Stimulated activated CD8-positive, alpha-beta memory T cell treated with anti-CD3 and anti-CD28 coated beads, Interleukin-15, amount 100 ng/mL, for 4 hours (primary cell): ENCODE results near the gene PCK1.

ENCODE experiments used
- DNase-seq, 2 donors: peaks; one replicate each; pipeline ENCODE4 v3.0.0-alpha.2; 2020; ENCODE audit warnings: low read depth in 2 of 2

PCK1 gene

DNA sequence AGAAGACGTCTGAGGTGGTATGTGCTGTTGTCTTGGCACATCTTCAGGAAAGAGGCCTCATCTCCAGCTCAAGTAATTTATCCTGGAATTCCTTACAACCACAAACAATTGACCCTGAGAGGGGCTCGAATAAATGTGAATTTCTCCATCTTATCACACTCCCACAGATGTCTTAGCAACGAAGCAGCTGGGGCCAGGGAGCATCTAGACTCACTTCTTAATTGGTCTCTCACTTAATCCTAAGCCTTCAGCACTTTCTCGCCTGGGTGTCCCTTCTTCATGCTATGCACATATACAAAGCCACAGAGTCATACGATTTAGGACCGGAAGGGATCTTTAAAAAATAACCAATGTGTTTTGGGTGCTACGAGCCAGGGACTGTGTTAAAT, 27.1 kb downstream of the PCK1 start:
- DNase-seq = no peak

DNA sequence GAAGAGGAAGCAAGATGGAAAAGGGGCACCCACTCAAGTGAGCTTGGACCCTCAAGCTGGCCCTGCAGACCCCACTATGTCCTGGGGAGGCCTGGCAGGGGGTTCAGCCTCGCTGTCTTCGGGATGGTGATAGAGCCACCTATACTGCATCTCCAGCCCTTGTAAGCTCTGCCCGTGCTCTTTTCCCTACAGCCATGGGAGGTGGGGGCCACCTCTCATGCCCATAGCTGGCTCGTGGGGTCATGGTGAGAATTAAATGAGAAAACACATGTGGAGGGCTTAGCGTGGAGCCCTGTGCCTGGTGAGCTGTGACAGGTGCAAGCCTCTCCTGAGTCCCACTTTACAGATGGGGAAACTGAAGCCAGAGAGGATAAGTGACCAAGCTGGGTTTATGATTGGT, 27.7 kb downstream of the PCK1 start:
- DNase-seq = no peak

DNA sequence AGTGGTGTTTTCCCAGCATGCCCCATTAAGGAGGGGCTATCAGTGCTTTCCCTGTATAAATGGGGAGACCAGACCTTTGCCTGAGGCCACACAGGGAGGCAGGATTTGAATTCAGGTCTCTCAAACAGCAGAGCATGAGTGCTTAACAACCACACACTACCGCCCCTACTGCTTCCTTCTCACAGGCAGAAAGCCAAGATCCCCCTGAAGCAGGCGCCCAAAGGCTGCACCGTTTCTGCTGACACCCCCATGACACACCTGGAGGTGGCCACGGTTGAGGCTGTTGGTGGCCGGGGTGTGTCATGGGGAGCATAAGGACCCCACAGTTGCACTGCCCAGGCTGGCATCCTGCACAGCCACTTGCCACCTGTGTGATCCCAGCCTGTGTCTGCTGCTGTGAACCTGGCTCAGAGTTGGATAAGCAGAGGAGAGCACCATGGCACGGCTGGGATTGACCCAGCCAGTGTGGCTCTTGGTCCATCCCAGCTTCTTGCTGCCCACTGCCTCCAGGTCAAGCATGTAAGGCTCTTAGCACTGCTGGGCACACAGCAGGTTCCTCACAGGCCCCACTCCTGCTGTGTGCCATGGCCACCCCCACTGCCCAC, 28.3 kb downstream of the PCK1 start:
- DNase-seq = no peak

DNA sequence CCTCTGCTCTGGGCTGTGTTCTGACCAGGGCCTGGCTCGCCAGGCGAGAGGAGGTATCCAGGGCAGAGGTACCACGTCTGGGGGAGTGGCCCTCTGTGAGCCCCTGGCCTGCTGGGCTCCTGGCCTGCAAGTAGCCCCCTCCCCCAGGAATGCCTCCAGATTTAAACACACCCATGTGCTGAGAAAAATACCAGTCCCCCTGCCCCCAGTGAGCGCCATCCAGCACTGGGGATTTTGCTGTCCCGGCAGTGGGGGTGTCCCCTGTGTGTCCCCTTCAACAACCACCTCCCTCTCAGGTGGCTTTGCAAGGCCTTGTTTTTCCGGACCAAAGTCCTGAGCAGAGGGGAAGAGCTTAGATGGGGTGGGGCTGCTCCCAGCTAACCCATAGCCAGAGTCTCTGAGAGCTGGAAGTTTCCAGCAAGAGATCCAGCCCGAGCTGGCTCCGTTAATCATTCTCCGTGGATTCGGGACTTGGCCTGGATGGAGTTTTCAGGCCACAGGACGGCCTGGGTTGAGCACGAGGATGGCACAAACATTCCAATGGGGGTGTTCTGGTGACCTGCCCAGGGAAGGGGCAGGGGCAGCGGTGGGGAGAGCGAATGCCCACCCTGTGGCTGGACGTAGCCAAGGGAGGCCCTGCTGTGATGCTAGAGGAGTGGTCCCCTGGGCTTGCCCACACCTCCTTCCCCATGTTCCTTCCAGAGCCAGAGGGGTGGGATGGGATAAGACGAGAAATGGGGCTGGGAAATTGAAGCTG, 29.0 kb downstream of the PCK1 start:
- DNase-seq = no peak

DNA sequence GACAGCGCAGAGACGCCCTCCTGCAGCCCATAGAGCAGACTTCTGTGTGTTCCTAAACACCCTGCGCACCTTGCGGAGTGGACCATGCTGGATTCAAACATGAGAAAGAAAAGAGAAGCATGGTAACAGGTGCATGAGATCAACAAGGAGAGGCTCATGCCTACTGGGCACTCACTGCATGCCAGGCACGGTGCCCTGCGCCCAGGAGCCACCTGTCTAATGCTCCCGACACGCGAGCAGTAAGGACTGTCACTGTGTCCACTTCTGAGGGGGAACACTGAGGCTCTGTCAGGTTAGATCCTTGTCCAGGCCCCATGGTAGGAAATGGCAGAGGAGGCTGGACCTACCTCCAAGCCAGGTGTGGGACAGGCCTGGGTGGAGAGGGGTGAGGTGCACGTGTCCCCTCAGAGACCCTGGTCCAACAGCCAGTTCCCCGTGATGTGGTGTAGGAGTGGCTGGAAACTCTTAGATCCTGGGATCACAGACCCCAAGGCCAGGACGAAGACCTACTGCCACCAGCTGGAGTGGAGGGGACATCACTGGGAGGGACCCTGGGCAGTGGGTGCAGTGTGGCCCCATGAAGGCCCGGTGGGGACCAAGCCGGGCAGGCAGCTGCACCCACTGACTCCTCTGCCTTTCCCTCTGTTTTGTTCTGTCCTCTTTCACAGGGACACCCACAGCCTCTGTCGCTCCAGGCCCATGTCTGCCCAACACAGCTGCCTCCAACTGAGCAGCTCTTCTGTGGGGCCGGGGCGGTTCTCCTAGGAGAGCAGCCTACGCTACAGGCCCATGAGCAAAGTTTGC, 29.8 kb downstream of the PCK1 start:
- DNase-seq = no peak

DNA sequence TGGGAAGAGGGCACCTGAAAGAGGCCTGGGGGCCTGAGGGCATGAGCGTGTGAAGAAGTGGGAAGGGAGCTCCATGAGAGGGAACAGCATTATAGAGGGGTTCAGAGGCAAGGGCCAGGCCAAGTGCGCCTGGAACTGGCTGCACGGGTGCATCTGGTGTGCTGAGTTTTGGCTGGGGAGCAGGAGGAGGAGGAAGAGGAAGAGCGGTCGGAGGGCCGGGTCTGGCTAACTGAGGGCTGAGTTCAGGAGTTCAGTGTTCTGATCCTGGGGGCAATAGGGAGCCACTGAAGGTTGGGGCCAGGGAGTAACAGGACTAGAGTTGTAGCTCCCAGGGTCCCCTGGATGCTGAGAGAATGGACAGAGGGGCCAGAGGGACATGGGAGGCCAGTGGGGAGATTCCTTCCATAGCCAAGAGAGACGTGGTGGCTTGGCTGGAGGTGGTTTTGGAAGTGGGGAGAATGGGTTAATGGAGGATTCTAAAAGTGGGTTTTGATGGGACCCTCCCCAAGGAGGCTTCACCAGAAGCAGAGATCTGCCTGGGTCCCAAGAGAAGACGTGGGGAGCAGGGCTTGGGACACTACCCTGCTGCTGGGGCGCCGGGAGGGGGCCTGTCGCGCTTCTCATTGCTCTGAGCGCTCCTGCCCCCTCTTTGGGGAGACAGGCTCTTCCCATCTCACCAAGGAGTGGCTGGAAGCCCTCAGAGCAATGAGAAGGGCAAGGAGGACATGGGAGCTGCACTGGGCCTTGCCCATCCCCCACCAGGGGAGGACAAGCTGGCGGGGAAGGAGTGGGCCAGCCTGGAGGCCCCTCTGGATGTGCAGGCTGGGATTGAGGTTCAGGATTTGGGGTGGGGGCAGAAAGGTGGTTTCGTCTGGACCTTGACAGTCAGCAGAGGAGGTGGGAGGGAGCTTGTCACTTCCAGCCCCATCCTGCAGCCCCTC, 30.6 kb downstream of the PCK1 start:
- DNase-seq = no peak

DNA sequence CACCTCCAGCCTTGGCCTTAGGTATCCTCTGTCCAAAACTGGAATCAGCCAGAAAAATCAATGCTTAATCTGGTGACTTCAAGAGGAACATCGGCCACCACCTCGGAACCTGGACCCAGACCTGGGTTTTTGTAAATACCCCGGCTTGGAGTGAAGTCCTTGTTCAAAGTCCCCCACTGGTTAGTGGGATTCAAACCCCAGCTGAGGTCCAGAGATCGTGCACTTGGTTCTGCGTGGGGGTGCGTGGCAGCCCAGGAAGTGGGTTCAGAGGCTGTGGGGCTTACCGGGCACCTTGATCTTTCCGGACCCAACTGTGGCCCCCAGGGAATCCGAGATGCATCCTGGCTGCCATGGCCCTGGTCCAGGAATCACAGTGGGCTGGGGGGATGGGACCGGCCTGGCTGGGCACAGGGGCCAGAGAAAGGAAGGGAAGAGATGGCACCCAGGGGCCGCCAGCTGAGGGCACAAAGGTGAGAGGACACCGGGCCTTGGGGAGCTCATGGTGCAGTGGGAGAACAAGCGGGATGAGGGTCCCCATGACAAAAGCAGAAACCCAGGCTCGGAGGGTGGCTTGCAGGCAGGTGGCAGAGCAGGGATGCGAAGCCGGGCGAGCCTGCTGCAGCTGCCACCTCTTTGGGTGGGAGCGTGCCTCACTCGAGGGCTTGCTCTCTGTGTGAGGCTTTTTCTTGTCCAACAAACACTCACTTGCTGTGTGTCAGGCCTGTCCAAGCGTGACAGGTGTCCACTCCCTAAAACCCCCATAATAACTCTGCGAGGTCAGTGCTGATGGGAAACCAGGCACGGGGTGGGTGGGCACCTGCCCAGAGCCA, 31.6 kb downstream of the PCK1 start:
- no peak for DNase-seq

DNA sequence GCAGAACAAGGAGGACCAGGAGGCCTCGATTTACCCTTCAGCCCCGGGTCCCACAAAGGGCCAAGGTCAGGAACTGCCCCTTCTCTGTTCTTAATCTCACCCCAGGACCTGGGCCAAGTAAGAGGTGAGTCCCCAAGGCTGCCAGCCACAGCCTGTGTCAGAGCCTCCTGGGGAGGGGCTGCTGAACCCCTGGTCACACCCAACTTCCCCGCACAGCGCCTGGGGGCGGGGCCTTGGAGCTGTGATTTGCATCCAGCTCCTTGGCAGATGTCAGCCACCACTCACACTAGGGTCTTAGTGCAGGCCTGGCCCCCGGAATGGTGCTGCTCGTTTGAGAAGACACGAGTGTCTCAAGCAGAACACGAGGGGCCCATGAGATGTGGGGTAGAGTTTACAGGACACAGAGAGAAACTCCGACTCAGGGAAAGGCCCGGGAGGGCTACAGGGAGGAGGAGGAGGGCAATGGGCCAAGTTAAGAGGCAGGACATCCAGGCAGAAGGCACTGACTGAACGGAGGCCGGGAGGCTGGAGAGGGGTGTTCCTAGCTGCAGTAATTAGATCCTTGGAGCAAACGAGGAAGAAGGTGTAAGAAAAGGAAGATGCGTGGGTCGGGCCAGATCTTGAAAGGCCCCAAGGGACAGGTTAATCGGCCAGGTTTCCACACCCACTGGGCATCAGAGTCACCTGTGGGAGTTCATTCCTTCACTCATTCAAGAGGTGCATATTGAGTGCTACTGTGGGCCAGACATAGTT, 32.4 kb downstream of the PCK1 start:
- DNase-seq = no peak

DNA sequence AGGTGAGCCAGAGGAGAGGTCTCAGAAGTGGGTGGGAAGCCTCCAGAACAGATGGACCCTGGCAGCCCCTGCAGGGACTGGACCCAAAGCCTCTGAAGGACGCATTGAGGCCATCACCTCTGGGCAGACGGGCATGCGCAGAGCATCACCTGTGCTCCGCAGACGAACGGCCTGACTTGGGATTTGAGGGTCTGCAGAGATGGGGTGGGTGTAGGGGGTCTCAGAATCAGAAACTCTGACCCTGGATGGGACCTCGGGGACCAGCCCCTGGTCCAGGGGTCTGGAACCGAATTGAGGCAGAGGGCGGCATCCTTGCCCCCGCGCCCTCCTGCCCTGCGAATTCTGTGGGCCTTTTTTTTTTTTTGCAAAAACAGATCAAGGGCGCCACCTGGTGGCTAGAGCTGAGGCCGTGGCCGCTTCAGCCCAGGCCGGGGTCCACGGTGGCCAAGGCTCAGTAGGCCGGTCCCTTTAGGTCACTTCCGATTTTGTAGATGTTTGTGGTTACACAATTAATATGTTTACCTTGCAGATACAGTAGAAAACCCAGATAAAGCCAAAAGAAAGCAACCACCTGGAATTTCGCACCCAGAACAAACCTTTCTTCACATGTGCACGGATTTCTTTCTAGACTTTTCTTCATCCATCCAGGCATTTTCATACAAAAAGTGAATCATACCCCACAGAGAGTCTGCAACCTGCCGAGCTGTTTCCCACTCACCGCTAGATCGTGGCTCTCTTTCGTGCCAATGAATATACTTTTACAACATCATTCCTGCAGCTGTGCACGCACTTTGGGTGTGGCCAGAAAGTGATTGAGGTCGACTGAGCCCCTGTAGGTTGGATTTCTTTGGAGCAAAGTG, 33.4 kb downstream of the PCK1 start:
- no peak for DNase-seq

DNA sequence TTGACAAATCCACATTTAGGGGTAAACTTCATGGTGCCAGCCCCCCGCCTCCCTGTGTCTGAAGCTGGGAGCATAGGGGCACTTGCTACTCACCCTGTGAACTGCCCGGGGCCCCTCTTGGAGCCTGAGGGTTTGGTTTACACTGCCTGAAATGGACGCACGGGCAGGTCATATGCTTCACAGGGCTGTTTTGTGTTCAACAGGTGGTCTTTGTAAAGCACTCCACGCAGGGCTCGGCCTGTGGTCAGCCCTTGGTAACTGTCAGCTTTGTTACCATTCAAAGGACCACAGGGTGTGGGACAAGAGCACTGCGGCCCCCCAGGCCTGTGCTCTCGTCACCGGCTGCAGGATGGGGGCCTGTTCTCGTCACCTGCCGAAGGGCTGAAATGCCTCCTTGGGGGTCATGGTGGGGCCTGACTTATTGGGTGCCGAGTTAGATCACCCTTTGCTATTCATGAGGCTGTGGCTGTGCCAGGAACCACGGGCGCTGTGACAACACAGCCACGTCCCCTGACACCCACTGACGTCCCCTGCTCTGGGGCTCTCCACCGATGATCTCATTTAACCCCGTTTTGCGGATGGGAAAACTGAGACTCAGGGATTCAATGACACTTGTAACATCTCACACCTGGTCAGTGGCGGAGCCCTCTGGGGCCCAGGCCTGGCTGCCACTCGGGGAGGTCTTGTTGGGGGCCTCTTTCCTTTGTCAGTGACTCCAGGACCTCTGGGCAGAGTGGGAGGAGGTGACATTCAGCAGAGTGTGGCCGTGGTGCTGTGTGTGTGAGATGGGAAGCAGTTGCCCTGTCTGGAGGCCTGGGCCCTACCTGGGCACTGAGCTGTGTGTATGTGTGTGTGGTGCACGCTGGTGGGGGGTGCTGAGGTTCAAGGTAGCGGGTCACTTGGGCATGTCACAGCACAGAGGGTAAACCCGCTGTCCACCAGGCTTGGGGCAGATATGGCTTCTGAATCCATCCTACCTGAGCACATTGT, 34.4 kb downstream of the PCK1 start:
- DNase-seq = no peak

DNA sequence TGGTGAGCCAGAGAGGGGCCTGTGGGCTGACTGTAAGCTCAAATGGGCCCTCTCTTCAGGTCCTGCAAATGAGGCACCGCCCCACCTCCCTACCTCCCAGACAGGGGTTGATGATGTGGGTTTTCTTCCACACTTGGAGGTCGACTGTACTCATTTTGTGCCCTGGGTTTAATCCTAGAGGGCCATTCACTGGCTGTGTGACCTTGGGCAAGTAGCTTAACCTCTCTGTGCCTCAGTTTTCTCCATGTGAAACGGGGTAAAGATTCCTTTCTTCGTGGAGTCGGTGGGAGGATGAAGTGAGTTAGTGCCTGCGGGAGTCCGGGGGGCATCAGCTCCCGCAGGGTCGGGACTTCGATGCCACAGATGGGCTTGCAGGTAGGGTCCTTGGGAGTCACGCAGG, 35.4 kb downstream of the PCK1 start:
- no peak for DNase-seq

DNA sequence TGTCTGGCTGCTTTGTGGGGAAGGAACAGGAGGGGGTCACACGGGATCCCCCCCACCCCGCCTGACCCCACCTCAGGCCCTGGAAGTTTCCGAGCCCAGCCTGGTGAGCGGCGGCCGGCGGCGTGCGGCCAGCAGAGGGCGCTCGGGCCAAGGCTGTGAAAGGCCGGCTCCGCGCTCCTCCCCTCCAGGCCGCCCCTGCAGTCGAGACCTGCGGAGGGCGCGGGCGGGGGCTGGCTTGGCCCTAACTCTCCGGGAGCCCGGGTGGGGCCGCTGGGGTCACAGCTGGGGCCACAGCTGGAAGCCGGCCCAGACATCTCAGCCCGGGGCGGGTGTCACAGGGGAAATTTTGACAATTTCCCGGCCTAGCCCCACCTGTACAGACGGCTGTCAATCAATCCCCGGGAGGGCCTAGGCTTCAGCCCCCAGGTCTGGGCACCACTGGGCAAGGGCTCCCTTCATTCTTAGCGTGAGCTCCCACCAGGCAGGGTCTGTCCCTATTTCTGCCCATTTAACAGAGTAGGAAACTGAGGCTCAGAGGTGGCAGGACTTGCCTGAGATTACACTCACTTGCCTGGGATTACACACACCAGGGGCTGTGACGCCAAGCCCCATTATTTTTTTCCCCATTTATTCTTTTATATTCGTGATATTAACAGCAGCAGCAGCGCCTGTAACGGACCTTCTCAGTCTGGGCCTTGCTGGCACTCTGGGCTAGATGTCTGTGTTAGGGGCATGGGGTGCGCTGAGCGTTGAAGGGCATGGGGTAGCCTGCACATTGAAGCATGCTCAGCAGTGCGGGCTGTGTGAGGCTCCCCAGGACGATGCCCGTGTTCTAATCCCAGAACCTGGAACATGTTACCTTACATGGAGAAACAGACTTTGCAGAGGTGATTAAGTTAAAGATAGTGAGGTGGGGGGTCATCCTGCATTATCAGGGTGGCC, 36.4 kb downstream of the PCK1 start:
- peak; percentile 37 to 48 for DNase-seq

DNA sequence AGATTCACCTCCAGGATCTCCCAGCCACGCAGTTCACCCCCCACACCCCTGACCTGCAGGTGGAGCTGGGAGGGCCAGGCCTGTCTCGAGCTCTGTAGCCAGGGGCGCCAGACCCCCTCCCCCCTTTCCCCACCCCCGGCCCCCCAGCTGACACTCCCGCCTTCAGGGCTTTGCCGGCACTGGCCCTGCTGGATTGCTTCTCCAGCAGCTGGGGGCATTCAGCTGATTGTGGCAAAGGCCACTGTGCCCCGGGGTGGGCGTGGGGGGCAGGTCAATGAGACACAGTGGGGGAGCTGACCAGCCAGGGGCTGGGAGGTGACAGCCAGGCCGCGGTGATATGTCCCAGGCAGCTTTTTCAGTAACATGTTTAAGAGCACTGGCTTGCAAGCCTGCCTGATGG, 37.1 kb downstream of the PCK1 start:
- DNase-seq = no peak

DNA sequence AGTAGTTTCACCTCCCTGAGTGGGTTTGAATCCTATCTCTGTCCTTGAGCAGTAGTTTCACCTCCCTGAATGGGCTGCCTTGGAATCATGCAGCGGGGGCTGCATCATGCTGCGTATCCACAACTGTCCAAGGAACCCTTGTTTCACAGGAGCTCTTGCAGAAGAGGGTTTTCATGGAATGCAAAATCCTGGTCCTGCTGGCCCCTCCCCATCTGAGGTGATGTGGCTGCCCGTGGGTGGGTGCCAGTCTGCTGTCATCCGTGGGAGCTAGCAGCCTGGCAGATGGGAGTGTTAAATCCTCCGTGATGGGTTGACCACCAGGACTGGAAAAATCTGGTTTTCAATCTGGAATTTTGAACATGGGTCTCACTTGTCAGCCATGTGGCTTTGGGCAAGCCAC, 37.6 kb downstream of the PCK1 start:
- no peak for DNase-seq

DNA sequence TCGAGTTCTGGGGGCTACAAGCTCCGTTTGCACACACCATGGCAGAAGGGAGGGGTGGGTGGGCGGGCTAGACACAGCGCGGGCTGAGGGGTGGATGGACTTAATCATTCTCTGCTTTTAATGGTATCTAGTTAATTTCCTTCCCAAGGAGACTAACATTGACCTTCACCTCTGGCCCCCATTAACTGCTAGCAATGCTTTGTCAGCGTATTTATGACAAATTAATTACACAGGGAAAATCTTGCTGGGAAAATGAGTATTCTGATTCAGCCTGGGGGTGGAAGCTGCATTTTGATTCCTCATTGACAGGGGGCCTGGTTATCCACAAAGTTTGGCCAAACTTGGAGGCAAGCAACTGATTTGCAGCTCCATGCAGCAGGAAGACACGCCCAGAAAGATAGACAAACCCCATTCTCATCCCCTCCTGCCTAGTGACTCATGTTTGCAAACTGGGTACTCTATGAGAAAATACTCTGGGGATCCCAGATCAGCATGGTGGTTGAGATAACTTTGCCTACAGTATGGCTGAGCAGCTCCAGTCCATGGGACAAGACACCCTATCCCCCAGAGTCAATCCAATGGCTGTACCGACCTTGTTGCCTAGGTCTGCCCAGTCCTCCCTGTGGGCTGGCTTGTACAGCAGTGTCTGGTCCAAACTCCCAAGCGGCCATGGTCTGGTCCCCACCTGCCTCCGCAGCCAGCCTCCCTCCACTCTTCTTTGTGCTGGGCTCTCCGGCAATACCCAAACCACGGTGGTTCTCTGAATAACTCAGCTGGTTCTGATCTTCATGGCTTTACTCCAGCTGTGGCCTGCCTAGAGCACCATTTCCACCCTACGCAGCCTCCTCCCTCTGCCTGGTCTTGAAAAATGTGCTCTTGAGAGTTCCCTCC, 39.7 kb downstream of the PCK1 start:
- no peak for DNase-seq

DNA sequence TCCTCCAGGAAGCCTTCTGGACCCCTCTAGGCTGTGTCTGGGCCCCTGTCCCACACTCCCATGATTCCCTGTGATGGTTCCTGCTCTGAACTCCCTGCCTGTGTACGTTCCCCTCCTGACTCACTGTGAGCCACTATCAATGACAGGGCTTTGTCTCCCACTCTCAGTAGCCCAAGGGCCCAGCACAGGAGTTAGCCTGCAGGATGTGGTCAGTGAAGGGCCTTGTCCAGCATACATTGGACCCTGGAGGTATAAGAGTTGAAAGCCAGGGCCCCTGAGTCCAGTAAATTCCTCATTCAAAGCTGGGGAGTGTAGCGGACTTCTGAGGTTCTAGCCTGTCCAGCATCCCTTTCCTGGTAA, 40.3 kb downstream of the PCK1 start:
- DNase-seq = no peak
